GM12872 (cell line): ENCODE results near the gene RFC3.

Experiments used
- CTCF ChIP-seq: IDR thresholded peaks from 3 replicates; pipeline ENCODE4 v1.5.1; 2011; ENCODE audit warnings: low read depth, mild to moderate bottlenecking, low read length, moderate library complexity; ENCODE audit not compliant: insufficient read depth

RFC3 gene

GRCh38 chr13:33870046-33870668, 52.2 kb downstream of the RFC3 start:
- no peak for TF ChIP-seq CTCF

- no peak for TF ChIP-seq CTCF
These were observed 53.5 kb downstream of the RFC3 start for GRCh38 chr13:33871207-33872004.

GRCh38 chr13:33872005-33872351, 54.0 kb downstream of the RFC3 start:
- no peak for TF ChIP-seq CTCF

GRCh38 chr13:33873251-33873908, 55.4 kb downstream of the RFC3 start:
- TF ChIP-seq CTCF, result no peak

- no peak for TF ChIP-seq CTCF
These were observed 56.9 kb downstream of the RFC3 start for GRCh38 chr13:33874871-33875270.

- no peak for TF ChIP-seq CTCF
These were observed 57.9 kb downstream of the RFC3 start for GRCh38 chr13:33875618-33876401.
